SU-DHL-6 (cell line): ENCODE data around the gene KDM4E.

Experiments used
- EZH2phosphoT487 ChIP-seq: fragments of 200-600 bp; sonication (generic), shearing (Covaris generic); conservative IDR thresholded peaks from 2 replicates; pipeline ENCODE4 v1.6.1; 2018; ENCODE audit warnings: mild to moderate bottlenecking, antibody characterized with exemption, low read length, moderate library complexity, mixed read lengths
- TF ChIP-seq, protein P1 (sequence below): fragments of 200-600 bp; sonication (generic); IDR thresholded peaks from one replicate; pipeline ENCODE4 v1.5.1; 2017; ENCODE audit warnings: antibody characterized with exemption, mild to moderate bottlenecking, low read length, moderate library complexity; ENCODE audit not compliant: insufficient read depth, poor library complexity, severe bottlenecking

DNA sequence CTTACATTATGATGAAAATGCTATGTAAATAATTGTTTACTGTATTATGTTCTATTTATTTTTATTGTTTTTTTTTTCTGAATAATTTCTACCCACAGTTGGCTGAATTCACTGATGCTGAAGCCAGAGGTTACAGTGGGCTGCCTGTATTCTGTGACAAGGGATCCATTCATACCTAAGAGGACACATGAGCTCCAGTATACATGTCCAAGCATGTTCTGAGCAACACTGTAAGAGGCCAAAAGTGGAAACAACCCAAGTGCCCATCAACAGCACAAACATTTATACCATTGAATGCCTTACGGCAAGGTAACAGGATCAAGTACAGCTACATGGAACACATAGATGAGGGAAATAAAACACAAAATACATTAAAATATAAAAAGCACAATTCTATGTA is 40.3 kb downstream of the KDM4E start:
- TF ChIP-seq, protein P1, sequence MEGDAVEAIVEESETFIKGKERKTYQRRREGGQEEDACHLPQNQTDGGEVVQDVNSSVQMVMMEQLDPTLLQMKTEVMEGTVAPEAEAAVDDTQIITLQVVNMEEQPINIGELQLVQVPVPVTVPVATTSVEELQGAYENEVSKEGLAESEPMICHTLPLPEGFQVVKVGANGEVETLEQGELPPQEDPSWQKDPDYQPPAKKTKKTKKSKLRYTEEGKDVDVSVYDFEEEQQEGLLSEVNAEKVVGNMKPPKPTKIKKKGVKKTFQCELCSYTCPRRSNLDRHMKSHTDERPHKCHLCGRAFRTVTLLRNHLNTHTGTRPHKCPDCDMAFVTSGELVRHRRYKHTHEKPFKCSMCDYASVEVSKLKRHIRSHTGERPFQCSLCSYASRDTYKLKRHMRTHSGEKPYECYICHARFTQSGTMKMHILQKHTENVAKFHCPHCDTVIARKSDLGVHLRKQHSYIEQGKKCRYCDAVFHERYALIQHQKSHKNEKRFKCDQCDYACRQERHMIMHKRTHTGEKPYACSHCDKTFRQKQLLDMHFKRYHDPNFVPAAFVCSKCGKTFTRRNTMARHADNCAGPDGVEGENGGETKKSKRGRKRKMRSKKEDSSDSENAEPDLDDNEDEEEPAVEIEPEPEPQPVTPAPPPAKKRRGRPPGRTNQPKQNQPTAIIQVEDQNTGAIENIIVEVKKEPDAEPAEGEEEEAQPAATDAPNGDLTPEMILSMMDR: no peak
- TF ChIP-seq EZH2phosphoT487: no peak
